Sciatic nerve (tissue), 2 donors: ENCODE data around the gene MAP4K3. TPM values are rescaled to one million over a fixed set of nuclear protein-coding genes. Genes with fewer than 3 reads are reported as not detected.
"Not testable (repeated sequence)": the region's sequence is repeated elsewhere in the genome, so short reads cannot be mapped to it uniquely, and the experiment has no call there.

Experiments
- ATAC-seq: fragments of 200-7000 bp; cut with Tn5 transposase; one replicate; pipeline ENCODE4 v1.9.1; 2020; ENCODE audit warnings: mild to moderate bottlenecking, moderate library complexity
- DNase-seq: peaks from one replicate; pipeline ENCODE4 v3.0.0-alpha.2; 2020; ENCODE audit warnings: low spot score
- intact Hi-C: fragments of 100-400 bp; cut with DNase I; formaldehyde crosslinking; loops from one replicate; pipeline ENCODE4 v1.14.2; 2022
- total RNA-seq: library from RNA; stranded (reverse); fragmentation: NEBNext Ultra II Directional; extraction: Animal tissue kit (Norgen Biotek cat#: 25700); gene quantifications from one replicate; pipeline ENCODE4 v1.2.1, GENCODE V29; 2021
- donor health status: DM: no; HTN: no; CAD: no.
- donor health status: DM: no; HTN: no; CAD: no.

The MAP4K3 gene
- total RNA-seq, 1 donor from 2014 or later: 50.4 TPM

DNA sequence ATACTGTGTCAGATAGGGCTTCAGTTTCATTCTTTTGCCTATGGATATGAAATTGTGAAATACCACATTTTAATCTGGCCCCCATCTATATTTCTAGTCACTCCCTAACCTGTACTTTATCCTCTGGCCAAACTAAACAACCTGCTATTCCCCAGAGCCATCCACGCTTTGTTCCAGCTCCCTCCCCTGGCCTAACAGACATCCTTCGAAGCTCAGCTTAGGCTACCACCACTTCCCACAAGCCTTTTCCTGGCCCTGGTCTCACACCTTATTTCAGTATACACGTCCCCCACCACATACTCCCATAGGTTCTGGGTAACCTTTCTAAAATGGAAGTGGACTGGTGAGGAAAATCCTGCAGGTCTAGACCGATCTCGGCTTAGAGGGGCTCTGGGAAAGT, 55.4 kb downstream of the MAP4K3 start:
- intact Hi-C loops: no loop called here
- ATAC-seq (peak; percentile 33), DNase-seq (no peak)

DNA sequence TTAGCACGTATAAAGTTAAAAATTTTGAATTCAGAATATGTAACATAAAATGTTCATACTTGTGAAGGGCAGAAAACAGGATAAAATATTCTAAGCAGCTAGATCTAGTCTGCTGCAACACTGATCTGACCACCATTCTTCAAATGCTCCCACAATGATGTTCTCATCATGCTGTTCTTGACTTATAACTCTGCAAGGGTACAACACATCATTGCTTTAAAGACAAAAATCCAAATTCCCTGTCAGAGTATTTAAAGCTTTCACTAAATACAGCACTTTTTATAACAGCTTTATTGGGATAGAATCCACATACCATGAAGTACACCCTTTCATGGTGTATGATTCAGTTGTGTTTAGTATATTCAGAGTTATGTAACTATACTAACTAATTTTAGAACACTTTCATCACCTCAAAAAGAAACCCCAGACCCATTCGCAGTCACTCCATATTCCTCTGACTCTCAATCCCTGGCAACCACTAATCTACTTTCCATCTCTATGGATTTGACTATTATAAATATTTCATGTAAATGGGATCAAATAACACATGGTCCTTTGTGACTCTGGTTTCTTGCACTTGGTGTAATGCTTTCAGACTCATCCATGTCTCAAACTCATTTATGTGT, 56.4 kb downstream of the MAP4K3 start:
- intact Hi-C loops: no loop called here
- ATAC-seq (no peak), DNase-seq (no peak)

DNA sequence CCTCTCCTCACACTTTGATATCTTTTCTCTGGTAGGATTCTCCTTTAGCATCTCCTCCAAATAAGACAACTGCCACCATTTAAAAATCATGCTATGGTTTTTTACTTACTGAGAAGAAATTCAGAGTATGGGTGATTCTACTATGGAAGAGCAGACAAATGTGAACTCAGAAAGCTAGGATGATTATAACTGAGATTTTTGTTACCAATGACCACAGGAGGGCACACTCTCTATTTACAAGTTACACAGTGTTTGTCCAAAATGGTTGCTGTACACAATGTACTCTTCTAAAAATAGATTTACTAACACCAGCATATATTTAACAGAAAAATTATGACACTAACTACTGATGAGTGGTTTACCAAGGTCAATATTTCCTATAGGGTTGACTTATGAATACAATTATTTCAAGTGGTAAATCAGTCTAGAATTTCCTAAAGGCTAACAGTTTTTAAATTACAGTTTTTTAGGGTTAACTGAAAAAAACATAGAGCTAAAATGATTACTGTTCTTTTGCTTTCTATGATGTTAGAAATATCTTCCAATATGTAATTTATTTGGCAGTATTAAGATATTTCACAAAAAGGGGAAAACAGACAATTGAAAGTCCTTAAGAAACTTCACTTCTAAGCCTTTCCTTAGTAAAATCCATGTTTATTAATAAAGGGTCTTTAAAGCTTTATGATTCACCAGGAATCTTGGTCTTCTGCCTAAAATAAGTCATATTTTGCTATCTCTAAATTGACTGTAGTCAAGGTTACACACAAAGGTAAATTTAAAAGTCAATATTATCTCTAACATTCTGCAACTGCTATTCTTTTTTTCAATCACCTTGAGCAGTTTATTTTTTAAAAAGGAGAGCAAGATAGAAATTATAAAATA, 57.2 kb downstream of the MAP4K3 start:
- intact Hi-C loops: no loop called here
- ATAC-seq (peak; percentile 90), DNase-seq (no peak)

DNA sequence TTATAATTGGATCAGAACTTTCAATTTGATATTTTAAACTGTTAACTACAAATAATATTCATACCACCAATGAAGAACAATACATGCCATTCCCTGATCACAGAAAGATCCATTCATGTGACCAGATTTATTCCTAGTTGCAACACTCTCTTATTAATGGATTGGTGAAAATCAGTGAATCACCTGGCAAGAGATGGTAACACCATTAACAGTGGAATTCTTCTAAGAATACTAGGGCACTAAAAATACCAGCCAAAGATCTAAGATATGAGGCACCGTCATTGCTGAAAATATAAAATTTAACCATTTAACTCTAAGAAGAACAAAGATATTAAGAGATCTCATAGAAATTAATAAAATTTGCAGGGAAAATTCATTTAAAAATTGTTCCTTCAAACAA, 58.1 kb downstream of the MAP4K3 start:
- intact Hi-C loops: no loop called here
- DNase-seq (no peak), ATAC-seq (no peak)

DNA sequence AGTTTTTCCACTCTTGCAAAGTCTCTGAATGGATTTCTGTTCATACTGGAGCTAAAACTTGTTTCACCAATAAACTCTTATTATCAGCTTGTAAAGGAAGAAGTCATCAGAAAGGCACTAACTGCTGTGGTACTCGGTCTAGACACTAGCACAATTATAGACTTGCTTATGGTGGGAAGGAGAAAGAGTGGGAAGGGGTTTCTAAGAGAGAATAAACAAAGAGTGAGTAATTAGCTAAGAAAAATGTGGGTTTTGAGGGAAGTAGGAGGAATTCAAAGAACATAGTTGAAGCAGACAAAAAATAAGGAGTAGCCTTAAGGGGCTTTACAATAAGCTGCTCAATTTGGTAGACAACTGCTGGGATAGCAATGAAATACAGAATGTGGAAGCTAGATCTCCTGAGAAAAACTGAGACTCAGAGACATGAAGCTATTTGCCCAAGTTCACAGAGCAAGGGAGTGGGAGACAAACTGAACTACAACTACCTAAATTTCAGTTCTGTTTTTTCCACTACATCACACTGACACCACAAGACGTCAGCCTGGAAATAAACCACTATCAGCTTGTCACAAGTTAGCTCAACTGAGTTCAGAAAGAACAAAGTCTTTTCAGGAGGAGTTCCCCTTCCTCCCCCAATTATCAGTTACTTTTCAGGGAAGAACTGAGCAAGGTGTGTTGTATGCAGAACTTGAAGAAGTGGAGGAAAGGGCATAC, 59.7 kb downstream of the MAP4K3 start:
- peak; percentile 55 for ATAC-seq
- intact Hi-C loops: no loop called here
- DNase-seq: no peak

DNA sequence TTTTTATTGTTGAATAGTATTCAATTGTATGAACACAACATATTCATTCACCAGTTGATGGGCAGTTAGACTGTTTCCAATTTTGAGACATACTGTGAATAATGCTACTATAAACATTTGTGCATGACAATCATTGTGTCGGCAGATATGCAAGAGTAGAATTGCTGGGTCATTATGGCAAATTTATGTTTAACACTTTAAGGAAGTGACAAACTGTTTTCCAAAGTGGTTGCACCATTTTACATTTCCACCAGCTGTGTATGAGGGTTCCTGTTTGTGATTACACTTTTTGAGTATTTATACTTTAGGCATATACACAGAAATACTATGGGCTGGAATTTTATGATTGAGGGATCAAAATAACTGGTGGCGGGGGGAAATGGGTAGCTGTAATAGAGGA, 61.2 kb downstream of the MAP4K3 start:
- intact Hi-C loops: no loop called here
- ATAC-seq: no peak
- DNase-seq: no peak

DNA sequence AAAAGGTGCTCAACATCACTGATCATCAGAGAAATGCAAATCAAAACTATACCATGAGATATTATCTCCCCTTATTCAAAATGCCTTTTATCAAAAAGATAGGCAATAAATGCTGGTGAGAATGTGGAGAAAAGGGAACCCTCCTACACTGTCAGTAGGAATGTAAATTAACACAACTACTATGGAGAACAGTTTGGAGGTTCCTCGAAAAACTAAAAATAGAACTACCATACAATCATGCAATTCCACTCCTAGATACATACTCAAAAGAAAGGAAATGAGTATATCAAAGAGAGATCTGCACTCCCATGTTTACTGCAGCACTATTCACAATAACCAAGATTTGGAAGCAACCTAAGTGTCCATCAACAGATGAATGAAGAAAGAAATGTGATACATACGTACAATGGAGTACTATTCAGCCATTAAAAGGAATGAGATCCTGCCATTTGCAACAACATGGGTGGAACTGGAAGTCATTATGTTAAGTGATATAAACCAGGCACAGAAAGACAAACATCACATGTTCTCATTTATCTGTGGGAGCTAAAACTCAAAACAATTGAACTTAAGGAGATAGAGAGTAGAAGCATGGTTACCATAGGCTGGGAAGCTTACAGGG, 63.8 kb downstream of the MAP4K3 start:
- no peak for DNase-seq
- no peak for ATAC-seq
- intact Hi-C loops: no loop called here

DNA sequence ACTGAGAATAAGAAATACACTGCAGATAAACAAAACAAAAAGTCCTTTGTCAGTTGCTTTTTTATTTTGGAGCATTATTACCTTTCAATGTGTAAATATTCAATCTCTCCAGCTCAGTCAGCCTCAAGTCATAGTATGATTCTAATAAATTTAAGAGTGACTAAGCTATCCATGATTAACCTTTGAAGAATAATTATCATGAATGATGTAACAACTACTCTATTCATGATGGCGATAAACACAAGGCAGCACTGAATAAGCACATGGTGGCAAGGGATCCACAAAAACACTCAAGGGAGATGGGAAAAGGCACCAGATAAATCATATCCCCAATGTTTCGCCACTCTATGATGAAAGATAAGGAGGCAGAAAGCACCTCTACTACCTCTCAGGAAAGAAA, 67.0 kb downstream of the MAP4K3 start:
- ATAC-seq (no peak), DNase-seq (no peak)
- intact Hi-C loops: no loop called here

DNA sequence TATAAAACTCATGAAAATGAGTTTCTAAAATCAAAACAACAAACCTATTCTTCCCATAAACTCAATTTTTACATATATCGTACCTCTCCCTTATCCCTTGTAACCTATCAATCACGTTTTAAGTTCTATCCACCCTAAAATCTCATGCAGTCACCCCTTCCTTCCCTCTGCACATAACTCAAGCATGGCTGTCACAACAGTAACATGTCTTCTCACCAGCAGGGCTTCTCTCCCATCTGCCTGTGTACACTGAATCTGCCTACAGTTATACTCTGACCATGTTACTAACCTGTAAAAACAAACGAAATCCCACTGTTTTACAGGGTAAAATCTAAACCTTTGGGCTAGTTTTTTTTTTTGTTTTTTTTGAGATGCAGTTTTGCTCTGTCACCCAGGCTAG, 68.2 kb downstream of the MAP4K3 start:
- DNase-seq (no peak), ATAC-seq (no peak)
- intact Hi-C loops: no loop called here

DNA sequence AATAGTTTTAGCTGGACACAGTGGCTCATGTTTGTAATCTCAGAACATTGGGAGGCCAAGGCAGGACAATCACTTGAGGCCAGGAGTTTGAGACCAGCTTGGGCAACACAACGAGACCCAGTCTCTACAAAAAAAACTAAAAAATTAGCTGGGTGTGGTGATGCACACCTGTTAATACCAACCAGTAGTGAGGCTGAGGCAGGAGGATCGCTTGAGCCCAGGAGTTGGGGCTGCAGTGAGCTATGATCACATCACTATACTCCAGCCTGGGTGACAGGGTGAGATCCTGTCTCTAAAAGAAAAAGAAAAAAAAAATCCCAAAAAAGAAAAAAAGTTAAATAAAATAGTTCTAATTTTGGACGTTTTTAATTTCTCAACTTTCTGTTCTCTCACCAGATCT, 68.7 kb downstream of the MAP4K3 start:
- intact Hi-C loops: no loop called here
- no peak for DNase-seq
- no peak for ATAC-seq

DNA sequence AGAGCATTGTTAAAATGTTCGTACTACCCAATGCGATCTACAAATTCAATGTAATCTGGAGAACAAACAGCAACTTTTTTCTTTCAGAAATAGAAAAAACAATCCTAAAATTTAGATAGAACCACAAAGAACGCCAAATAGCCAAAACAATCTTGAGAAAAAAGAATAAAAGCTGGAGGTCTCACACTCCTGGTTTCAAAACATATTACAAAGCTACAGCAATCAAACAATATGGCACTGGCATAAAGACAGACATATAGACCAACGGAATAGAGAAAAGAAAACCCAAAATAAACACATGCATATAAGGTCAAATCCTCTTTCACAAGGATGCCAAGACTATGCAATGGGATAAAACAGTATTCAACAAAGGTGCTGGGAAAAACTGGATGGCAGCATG, 74.5 kb downstream of the MAP4K3 start:
- ATAC-seq: no peak
- no peak for DNase-seq
- intact Hi-C loops: no loop called here

DNA sequence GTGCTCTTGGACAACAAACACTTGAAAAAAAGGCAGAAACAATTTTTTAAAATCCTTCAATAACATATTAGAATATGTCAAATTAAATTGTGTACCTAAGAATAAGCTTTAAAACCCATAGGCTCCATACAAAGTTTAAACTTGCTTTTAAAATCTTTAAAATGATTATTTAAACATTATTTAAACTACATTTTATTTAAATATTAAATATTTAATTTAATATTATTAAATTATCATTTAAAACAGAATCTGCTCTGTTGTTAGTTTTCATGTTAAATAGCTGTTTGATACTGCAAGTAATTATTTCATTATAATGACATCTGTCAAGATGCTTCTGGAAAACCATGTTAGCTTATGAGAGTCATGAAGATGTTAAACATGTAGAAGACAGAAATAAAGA, 75.6 kb downstream of the MAP4K3 start:
- ATAC-seq (no peak), DNase-seq (no peak)
- intact Hi-C loops: no loop called here

DNA sequence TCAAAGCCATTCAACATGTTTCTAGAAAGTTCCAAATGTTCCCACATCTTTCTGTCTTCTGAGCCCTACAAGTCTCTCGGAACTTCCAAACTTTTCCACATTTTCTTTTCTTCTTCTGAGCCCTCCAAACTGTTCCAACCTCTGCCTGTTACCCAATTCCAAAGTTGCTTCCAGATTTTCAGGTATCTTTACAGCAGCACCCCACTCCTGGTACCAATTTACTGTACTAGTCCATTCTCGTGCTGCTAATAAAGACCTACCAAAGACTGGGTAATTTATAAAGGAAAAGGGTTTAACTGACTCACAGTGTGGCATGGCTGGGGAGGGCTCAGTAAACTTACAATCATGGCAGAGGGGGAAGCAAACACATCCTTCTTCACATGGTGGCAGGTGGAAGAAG, 76.7 kb downstream of the MAP4K3 start:
- ATAC-seq, DNase-seq, intact Hi-C loops: not testable (repeated sequence)

DNA sequence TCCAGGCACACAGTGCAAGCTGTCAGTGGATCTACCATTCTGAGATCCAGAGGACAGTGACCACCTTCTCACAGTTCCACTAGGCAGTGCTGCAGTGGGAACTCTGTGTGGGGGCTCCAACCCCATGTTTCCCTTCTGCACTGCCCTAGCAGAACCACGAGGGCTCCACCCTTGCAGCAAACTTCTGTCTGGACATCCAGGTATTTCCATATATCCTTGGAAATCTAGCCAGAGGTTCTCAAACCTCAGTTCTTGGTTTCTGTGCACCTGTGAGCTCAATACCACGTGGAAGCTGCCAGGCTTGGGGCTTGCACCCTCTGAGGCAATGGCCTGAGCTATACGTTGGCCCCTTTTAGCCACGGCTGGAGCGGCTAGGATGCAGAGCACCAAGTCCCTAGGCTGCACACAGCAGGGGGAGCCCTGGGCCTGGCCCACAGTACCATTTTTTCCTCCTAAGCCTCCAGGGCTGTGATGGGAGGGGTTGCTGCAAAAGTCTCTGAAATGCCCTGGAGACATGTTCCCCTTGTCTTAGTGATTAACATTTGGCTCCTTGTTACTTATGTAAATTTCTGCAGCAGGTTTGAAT, 77.5 kb downstream of the MAP4K3 start:
- no peak for ATAC-seq

DNA sequence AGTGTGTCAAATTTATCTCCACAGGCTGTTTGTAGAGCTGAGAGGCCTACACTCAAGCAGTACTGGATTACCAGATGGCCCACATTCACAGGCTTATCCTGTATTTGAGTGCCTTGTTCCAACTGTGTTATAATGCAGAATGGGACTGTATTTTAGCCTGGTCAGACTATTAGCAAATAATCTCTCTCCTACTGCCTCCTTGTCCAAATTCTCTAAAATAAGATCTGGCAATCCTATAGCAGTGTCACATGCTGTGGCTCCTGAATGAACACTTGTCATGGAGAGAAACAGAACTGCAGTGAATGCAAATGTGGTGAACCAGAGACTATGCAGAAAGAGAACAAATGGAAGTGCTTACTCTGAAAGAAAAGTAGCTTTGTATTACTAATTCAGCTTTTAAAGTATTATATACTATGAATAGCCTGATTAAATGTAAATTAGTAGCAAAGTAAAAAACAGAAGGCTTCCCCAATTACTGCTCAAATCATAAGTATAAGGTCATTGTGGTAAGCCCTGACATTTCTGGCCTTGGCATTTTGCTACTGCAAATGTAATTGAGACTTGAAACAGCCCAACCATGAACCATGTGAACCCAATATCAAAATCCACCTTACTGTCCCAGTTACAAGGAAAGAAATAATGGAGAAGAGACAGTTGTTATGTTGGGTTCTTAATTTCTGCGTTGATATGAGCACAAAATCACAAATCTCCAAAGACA, 80.0 kb downstream of the MAP4K3 start:
- ATAC-seq (peak; percentile 70), DNase-seq (no peak)
- intact Hi-C loops: no loop called here

More for the DNA sequence above, 77.5 kb downstream of the MAP4K3 start:
- no peak for DNase-seq
- intact Hi-C loops: no loop called here

DNA sequence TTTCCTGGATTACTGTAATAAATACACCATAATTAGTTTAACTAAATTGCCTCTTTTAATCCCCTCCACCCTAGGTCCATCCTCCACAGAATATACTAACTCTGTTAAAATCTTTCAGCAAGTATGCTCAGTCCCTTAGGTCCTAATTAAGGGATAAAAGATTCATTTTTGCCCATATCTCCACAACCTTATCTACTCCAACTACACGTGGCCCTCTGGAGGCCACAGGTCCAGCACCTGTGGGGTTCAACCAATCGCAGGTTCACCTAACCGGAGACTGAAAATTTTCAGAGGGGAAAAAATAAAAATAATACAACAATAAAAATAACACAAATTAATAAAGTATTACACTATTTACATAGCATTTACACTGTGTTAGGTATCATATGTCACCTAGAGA, 86.4 kb downstream of the MAP4K3 start:
- DNase-seq: no peak
- ATAC-seq: no peak
- intact Hi-C loops: no loop called here

DNA sequence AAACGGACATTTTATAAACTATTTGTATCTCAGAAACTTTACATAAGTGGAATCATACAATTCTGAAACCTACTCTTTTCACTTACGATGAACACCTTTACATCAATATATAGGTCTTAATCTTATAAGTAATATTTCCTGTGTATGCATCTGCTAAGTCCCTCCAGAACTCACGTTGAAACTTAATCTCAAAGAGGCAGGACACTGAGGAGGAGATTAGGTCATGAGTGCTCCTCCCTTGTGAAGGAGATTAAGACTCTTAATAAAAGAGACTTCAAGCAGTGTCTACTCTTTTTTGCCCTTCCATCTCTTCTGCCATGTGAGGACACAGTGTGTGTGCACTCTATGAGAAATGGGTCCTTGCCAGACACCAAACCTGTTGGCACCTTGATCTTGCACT, 98.6 kb downstream of the MAP4K3 start:
- ATAC-seq (no peak), DNase-seq (no peak)
- intact Hi-C loops: no loop called here

DNA sequence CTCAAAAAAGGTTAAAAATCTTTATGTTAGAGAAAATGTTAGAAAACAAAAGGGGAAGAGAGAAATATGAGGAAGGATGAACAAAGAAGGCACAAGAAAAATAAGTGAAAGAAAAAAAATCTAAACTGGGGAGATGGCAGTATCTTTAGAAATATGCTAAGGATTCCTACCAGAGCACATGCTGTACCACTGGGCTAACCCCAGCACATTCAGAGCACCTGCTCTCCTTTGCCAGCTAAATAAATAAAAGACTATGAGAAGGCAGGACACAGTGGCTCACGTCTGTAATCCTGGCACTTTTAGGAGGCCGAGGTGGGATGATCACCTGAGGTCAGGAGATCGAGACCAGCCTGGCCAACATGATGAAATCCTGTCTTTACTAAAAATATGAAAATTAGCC, 101.2 kb downstream of the MAP4K3 start:
- DNase-seq (no peak), ATAC-seq (no peak)
- intact Hi-C loops: no loop called here

DNA sequence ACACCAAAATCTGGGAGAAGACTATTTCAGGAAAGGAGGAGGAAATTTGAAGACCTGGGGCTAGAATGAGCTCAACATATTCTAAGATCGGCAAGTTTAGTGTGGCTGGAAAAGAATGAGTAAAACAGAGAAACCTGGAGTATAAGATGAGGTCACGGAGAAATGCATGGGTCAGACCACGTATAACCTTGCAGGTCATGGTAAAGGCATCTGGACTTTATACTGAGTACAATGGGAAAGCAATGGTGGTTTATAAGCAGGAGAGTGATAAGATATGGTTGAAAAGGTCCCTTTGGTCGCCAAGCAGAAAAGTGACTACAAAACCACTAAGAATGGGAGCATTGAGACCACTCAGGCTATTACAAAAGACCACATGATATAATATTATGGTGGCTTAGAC, 102.1 kb downstream of the MAP4K3 start:
- no peak for ATAC-seq
- no peak for DNase-seq
- intact Hi-C loops: no loop called here
